Sigmoid colon (tissue), 7 donors: Measurements from ENCODE around the gene EXOC3L4. TPM values are rescaled to one million over a fixed set of nuclear protein-coding genes. Genes with fewer than 3 reads are reported as not detected.

Experiments
- DNase-seq: peaks from one replicate; pipeline ENCODE4 v3.0.0-alpha.2; 2019
- H3K27ac ChIP-seq, 4 donors: fragments of 200-600 bp; sonication (generic); one replicate each; pipeline ENCODE4 v1.5.1; 2016 to 2019; ENCODE audit warnings: mild to moderate bottlenecking in 1 of 4
- H3K27me3 ChIP-seq, 3 donors: fragments of 200-600 bp; sonication (generic); one replicate each; pipeline ENCODE4 v1.5.1; 2019; ENCODE audit warnings: mild to moderate bottlenecking in 1 of 3
- H3K36me3 ChIP-seq, 4 donors: fragments of 200-600 bp; sonication (generic); one replicate each; pipeline ENCODE4 v1.5.1; 2016 to 2019
- H3K4me1 ChIP-seq, 4 donors: fragments of 200-600 bp; sonication (generic); one replicate each; pipeline ENCODE4 v1.5.1; 2017 to 2019
- H3K4me3 ChIP-seq, 4 donors: fragments of 200-600 bp; sonication (generic); one replicate each; pipeline ENCODE4 v1.5.1; 2017 to 2019; ENCODE audit warnings: mild to moderate bottlenecking in 2 of 4, moderate library complexity in 1 of 4
- H3K9me3 ChIP-seq, 4 donors: fragments of 200-600 bp in 3 of 4; sonication (generic) in 3 of 4; one replicate each; pipeline versions ENCODE4 v1.5.1 to v1.6.1; 2013 to 2019
- EP300 ChIP-seq, 4 donors: sonication (generic); formaldehyde crosslinking; IDR thresholded peaks; one replicate each; pipeline ENCODE4 v1.6.1; 2017; ENCODE audit warnings: antibody characterized with exemption in 4 of 4
- POLR2A ChIP-seq, 2 donors: fragments of 450-650 bp; IDR thresholded peaks; one replicate each; pipeline ENCODE4 v1.6.1; 2016; ENCODE audit warnings: antibody characterized with exemption in 2 of 2, mild to moderate bottlenecking in 2 of 2, moderate library complexity in 2 of 2
- POLR2AphosphoS5 ChIP-seq, 4 donors: sonication (generic); formaldehyde crosslinking; IDR thresholded peaks; one replicate each; pipeline ENCODE4 v1.6.1; 2017; ENCODE audit warnings: antibody characterized with exemption in 4 of 4
- WGBS, 2 donors: extraction: QIAGEN DNeasy Blood & Tissue Kit; methylation state at CpG; one replicate each; pipeline ENCODE4 v1.1.7; 2013; 5-methylcytosine and 5-hydroxymethylcytosine counted together
- intact Hi-C: fragments of 100-400 bp; cut with DNase I; formaldehyde crosslinking; loops from one replicate; pipeline ENCODE4 v1.15.1; 2023
- polyA plus RNA-seq, 3 donors: library from polyadenylated mRNA; stranded (reverse); fragments of 200-250 nt; gene quantifications; one replicate each; pipeline ENCODE4 v1.2.3, GENCODE V29; 2013
- total RNA-seq, 4 donors: library from RNA; depleted of rRNA; stranded (reverse); fragments of >200 nt; gene quantifications; one replicate each; pipeline ENCODE4 v1.1.0, GENCODE V29; 2016
- TF ChIP-seq, protein P1 (sequence below), 4 experiments: fragments of 450-650 bp in 3 of 4; fragments of 200-600 bp in 1 of 4; IDR thresholded peaks; one replicate each; pipeline ENCODE4 v1.5.1; 2016 to 2019; ENCODE audit warnings: antibody characterized with exemption in 4 of 4, mild to moderate bottlenecking in 3 of 4, moderate library complexity in 2 of 4
- donor health status: healthy with polysubstance abuse.
- donor health status: Bipolar disorder and iron deficiency.
- donor health status: healthy.

The EXOC3L4 gene
- total and polyA plus RNA-seq, 7 donors, result 0.36 to 23.8 (median 1.8) TPM

DNA sequence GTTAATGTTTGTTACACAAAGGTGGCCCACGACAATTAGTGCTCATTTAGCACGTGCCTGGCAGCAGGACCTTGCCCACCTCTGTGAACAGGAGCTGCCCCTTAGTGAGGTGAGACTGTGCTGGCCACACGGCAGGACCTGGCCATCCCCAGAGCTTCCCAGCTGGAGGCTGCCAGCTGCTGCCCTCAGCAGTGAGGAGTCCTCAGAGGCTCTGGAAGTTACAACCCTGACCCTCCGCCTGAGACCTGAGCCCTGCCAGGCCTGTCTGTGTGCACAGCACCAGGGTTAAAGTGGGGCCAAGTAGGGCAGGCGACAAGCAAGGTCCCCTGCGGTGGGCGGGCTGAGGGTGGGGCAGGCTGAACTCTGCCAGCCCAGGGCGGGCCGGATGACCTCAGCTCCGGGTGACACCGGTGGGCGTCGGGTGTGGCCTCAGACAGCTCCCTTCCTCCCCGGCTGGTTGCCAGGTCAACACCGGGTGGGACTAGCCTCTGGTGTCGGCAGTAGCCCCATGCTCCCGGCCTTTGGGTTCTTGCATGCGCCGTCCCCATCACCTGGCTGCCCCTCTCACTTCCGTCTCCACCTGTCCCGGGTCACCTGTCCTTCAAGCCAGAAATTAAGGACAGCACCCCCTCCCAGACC is 19.7 kb upstream of the EXOC3L4 start:
- peak overlapping the region; percentile 46 to 66 (median 59) for H3K27ac ChIP-seq
- TF ChIP-seq POLR2A (IDR thresholded peaks at IDR 0.05), result no peak
- H3K9me3 ChIP-seq, result no peaks in the 10 kb centered on the region
- H3K4me3 ChIP-seq, result peak overlapping the region in 3 of 4 donors; percentile 38 to 48 (median 40)
- DNase-seq, result peak; percentile 83
- no peaks in the 10 kb centered on the region for H3K36me3 ChIP-seq
- H3K27me3 ChIP-seq, result peaks cover 0 to 7% (median 0%) of the 10 kb centered on the region in 3 donors
- peaks cover 0 to 13% (median 9%) of the 10 kb centered on the region in 4 donors for H3K4me1 ChIP-seq
- intact Hi-C loops, result loop anchor here (2.0 kb wide), 1 partner anchor 218 kb away; no protein-coding TSS in a partner anchor
- 6 to 27% methylated on average over 21 of the region's 21 CpGs for WGBS, 2 donors

DNA sequence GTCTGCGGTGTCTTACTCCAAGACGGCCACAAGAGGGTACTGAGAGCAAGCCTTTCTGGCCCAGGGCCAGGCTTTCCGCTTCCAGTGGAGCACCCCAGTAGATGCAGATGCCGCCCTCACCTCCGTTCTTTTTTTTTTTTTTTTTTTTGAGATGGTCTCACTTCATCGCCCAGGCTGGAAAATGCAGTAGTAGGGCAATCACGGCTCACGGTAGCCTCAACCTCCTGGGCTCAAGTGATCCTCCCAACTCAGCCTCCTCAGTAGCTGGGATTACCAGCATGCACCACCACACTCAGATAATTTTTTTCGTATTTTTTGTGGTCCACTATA is 16.1 kb upstream of the EXOC3L4 start:
- intact Hi-C loops, result no loop called here
- Histone ChIP-seq H3K27ac (no peak overlapping the region), H3K27me3 (peaks cover 0 to 20% (median 0%) of the 10 kb centered on the region in 3 donors), H3K9me3 (no peaks in the 10 kb centered on the region), H3K36me3 (no peaks in the 10 kb centered on the region), H3K4me3 (no peak overlapping the region), H3K4me1 (peaks cover 0 to 13% (median 9%) of the 10 kb centered on the region in 4 donors)
- DNase-seq, result peak; percentile 92
- 6 to 12% methylated on average over 9 of the region's 9 CpGs for WGBS, 2 donors
- TF ChIP-seq, protein P1, sequence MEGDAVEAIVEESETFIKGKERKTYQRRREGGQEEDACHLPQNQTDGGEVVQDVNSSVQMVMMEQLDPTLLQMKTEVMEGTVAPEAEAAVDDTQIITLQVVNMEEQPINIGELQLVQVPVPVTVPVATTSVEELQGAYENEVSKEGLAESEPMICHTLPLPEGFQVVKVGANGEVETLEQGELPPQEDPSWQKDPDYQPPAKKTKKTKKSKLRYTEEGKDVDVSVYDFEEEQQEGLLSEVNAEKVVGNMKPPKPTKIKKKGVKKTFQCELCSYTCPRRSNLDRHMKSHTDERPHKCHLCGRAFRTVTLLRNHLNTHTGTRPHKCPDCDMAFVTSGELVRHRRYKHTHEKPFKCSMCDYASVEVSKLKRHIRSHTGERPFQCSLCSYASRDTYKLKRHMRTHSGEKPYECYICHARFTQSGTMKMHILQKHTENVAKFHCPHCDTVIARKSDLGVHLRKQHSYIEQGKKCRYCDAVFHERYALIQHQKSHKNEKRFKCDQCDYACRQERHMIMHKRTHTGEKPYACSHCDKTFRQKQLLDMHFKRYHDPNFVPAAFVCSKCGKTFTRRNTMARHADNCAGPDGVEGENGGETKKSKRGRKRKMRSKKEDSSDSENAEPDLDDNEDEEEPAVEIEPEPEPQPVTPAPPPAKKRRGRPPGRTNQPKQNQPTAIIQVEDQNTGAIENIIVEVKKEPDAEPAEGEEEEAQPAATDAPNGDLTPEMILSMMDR (IDR thresholded peaks at IDR 0.05), result peak in 3 of 4 experiments; percentile 58 to 75 (median 68)
- TF ChIP-seq POLR2AphosphoS5 (IDR thresholded peaks at IDR 0.05), result peak in 3 of 4 donors; percentile 39 to 80 (median 73)
- TF ChIP-seq POLR2A (IDR thresholded peaks at IDR 0.05), result no peak
- no peak for TF ChIP-seq EP300 (IDR thresholded peaks at IDR 0.05)

DNA sequence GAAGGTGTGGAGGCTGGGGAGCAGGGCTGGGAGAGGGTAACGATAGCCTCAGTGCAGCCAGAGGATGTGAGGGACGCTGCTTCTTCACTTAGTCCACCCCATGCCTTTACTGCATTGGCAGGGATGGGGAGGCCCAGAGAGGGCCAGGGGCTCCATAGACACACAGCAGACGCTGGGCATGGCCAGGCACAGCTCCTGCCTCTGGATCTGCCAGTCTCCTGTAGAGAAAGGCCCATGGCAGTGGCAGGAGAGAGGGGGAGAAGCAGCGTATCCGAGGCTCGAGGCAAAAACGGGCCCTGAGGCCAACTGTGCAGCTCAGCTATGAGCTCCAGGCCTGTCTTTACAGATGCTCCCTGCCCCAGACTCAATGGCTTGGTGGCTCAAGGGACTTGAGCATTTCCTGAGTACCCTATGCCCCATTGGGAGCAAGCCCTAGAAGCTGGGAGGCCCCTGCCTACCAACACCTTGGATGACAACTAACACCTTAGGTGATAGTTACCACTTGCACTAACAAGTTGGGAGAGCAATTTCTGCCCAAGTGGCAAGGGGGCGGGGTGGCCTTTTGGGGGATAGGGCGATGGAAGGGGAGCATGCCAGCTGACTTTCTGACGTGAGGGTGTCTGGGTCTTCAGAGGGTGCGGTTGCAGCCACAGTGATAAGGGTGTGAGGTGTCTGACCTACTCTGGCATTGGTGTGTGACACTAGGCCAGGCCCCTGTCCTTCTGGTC is 15.5 kb upstream of the EXOC3L4 start:
- H3K27ac ChIP-seq, result no peak overlapping the region
- peaks cover 0 to 16% (median 10%) of the 10 kb centered on the region in 4 donors for H3K4me1 ChIP-seq
- peaks cover 0 to 26% (median 3%) of the 10 kb centered on the region in 3 donors for H3K27me3 ChIP-seq
- intact Hi-C loops, result no loop called here
- WGBS, 2 donors, result 72 to 85% methylated on average over 11 of the region's 11 CpGs
- H3K4me3 ChIP-seq, result no peak overlapping the region
- no peaks in the 10 kb centered on the region for H3K36me3 ChIP-seq
- TF ChIP-seq POLR2AphosphoS5 (IDR thresholded peaks at IDR 0.05) (no peak), EP300 (IDR thresholded peaks at IDR 0.05) (no peak), POLR2A (IDR thresholded peaks at IDR 0.05) (no peak)
- TF ChIP-seq, protein P1 (IDR thresholded peaks at IDR 0.05), result no peak
- DNase-seq, result no peak
- H3K9me3 ChIP-seq, result no peaks in the 10 kb centered on the region

DNA sequence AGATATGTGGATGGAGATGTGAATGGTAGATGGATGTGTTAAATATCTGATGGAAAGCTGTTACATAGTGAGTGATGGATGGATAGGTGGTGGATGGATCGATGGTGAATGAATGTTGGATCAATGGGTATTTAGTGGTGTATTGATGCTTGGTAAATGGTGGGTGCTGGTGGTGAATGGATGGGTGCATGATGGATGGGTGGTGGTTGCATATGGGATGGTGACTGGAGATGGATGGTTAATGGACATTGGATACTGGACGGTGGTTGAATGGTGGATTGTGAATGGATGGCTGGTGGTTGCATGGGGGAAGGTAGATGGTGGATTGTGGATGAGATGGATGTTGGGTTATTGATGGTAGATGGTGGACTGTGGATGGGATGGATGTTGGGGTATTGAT is 12.6 kb upstream of the EXOC3L4 start:
- intact Hi-C loops, result no loop called here
- TF ChIP-seq EP300 (IDR thresholded peaks at IDR 0.05) (no peak), POLR2AphosphoS5 (IDR thresholded peaks at IDR 0.05) (no peak), POLR2A (IDR thresholded peaks at IDR 0.05) (no peak)
- TF ChIP-seq, protein P1 (IDR thresholded peaks at IDR 0.05), result no peak

More for the DNA sequence above, 12.6 kb upstream of the EXOC3L4 start:
- H3K9me3 ChIP-seq, result no peaks in the 10 kb centered on the region
- no peak for DNase-seq
- H3K36me3 ChIP-seq, result no peaks in the 10 kb centered on the region
- no peak overlapping the region for H3K27ac ChIP-seq
- WGBS, 2 donors, result 95 to 96% methylated on average over 2 of the region's 2 CpGs
- H3K4me3 ChIP-seq, result no peak overlapping the region
- H3K4me1 ChIP-seq, result peaks cover 0 to 6% (median 3%) of the 10 kb centered on the region in 4 donors
- peaks cover 3 to 55% (median 25%) of the 10 kb centered on the region in 3 donors for H3K27me3 ChIP-seq
